Glomerular visceral epithelial cell (primary cell): Measurements from ENCODE around the gene FAM3D.

Experiments used
- DNase-seq: peaks from one replicate; pipeline ENCODE4 v3.0.0-alpha.2; 2016; ENCODE audit errors: extremely low spot score

Gene FAM3D

DNA sequence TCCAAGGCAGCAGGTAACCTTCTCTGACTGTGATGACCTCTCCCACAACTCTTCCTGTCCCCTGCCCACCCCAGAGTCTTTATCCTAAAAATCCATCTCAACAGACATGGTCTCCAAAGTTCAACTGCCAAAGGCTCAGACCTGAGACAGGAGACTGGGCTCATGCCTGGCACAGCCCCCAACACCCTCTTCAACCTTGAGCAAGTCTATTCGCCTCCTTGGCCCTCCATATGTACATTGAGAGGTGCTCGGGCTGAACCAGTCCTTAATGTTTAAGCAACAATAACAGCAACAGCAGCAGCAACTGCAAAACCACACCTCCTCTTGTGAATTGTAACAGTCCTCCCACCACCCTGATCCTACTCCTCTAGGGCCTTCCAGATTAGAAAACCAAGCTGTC lies 9.9 kb downstream of the FAM3D start:
- no peak for DNase-seq

- no peak for DNase-seq
These were observed 12.1 kb downstream of the FAM3D start for GRCh38 chr3:58654466-58654865.

GRCh38 chr3:58652624-58653023 lies 13.9 kb downstream of the FAM3D start:
- no peak for DNase-seq

DNA sequence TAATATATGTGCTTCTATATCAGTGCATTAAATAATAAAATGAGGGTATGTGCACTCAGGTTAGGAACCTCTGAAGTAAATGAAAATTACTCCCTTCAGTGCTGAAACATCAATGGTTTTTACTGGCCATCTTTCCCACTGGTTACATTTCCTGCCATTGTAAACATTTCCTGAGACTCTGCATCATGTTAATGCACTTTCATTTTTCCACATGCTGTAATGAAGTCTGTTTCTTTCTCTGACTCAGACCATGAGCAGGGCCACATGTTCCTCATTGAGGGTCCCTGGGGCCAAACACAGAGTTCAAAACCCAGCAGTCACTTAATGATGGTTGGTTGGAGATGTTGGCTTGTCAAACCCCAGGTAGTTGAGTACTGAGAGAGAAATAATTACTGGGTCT lies 15.3 kb downstream of the FAM3D start:
- DNase-seq, result no peak

- no peak for DNase-seq
These were observed 19.0 kb downstream of the FAM3D start for GRCh38 chr3:58647381-58648141.

- DNase-seq, result no peak
These were observed 20.1 kb downstream of the FAM3D start for GRCh38 chr3:58646503-58646902.

DNA sequence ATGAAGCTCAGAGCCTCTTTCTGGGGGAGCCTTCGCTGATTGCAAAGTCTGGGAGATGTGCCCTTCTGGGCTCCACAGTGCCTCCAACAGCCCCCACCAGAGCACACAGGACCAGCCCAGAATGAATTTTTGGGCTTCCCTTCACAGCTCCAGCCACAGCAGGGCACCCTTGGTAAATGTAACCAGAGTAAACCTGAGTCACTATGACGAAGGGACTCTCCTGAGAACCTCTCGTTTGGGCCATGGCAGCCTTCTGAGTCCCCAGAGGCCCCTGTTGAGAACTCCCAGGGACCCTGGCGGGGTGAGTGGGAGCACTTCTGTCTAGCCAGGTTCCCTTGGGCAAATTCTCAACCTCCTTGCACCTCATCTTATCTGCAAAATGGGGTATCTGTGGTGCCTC lies 20.8 kb downstream of the FAM3D start:
- no peak for DNase-seq

GRCh38 chr3:58642846-58643245 lies 23.7 kb downstream of the FAM3D start:
- no peak for DNase-seq

- peak; percentile 80 for DNase-seq
These were observed 25.7 kb downstream of the FAM3D start for GRCh38 chr3:58640700-58641372.

- no peak for DNase-seq
These were observed 26.7 kb downstream of the FAM3D start for GRCh38 chr3:58639842-58640241.

GRCh38 chr3:58639001-58639400 lies 27.6 kb downstream of the FAM3D start:
- no peak for DNase-seq

DNA sequence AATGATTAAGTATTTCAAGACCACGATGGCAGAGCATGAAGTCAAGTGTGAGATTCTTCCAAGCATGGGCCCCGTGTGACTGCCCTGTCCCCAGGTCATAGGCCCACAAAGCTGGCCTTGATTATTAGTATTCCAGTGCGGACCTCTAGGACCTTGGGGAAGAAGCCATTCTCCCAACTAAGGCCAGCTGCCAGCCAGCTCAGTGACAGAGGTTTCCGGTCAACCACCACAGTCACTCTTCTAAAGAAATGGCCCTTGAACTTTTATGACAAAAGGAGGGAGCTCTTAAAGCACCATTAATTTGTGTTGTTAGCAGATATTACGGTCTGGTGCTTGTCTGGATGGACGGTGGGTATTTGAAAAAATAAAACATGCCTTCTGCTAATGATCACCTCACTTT lies 28.0 kb downstream of the FAM3D start:
- no peak for DNase-seq

DNA sequence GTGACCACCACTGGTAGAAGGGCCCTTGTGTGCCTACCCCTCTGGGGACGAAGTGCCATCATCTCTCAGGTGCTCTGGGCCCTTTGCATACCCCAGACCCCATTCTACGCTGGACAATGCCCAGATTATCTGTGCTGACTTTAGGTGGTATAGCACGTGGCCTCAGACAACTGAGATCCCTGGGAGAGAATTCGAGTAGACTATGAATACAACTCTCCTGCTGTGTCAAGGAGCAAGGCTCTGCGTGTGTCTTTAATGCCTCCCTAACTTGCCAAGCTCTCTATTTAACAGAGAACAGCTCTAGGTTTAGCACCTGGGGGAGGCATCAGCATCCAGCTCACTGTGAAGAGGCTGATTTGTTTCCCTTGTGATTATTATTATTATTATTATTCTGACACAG lies 29.1 kb downstream of the FAM3D start:
- no peak for DNase-seq

GRCh38 chr3:58635371-58636285 lies 30.9 kb downstream of the FAM3D start:
- DNase-seq, result no peak

GRCh38 chr3:58633157-58633865 lies 33.3 kb downstream of the FAM3D start:
- no peak for DNase-seq

GRCh38 chr3:58631742-58632141 lies 34.8 kb downstream of the FAM3D start:
- DNase-seq, result no peak

GRCh38 chr3:58630710-58631092 lies 35.9 kb downstream of the FAM3D start:
- DNase-seq, result no peak

- peak; percentile 66 for DNase-seq
These were observed 36.4 kb downstream of the FAM3D start for GRCh38 chr3:58630076-58630709.

DNA sequence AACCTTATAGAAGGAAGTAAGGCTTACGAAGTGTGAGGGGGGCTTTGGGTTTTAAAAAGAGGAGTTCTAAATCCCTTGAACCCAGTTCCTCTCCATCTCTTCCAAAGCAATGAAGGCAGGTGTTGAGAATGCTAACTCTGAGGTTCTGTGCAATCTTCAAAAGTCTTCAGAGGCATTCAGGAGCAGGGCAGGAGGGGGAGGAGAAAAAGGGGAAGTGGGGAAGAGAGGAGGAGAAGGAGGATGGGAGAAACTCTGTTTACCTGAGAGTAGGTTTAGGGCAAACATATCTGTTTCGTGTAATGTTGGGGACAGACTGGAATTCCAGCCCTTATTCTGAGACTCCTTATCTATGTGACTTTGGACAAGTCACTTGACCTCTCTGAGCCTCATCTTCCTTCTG lies 36.9 kb downstream of the FAM3D start:
- DNase-seq, result no peak

DNA sequence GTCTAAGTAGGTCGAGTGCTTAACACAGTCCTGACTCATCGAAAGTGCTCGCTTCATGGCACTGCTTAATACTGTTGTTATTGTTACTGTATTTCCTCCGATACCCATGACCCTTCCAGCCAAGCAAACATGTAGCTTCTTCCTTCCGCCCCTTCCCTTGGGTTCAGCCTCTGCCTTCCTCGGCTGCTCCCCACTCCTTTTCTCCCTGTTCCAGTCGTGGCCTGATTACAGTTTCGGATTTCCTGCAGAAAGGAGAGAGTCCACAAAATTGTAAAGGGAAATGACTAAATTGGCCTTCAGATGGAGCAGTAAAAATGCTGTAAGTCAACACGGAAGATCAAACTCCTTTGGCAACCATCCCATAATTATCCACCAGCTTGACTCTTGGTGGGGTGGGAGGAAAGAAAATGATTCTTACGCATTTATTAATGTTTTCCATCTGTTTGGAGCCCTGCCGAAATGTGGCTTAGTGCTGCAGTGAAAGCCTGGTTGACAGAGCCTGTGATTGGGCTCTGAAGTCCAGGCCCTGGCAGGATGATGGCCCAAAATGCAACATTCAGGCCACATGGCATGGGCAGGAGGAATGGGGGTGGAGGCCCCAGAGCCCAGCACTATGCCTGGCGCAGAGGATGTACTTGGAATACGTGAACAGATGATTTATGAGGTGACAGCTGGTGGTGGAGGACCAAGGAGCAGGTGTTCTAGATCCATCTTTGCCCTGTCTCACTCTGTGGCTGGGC lies 37.6 kb downstream of the FAM3D start:
- peak; percentile 82 for DNase-seq

- no peak for DNase-seq
These were observed 38.6 kb downstream of the FAM3D start for GRCh38 chr3:58627941-58628340.
